ENCODE measurements around the gene CD48. TPM values are rescaled to one million over a fixed set of nuclear protein-coding genes. Genes with fewer than 3 reads are reported as not detected.

CD48 gene
- total and polyA plus RNA-seq, 2 donors (not counting 1 experiment from before 2014, with no cell fraction given), result 252 to 428 TPM

GRCh38 chr1:160723332-160723731 lies 11.7 kb upstream of the CD48 start:
- no peaks in the 10 kb centered on the region for H3K36me3 ChIP-seq (replicated peaks in 1 of 2; ENCODE audit: control extremely low read depth in 1 of 2, control insufficient read depth in 1 of 2, extremely low read depth in 1 of 2, insufficient read depth in 2 of 2, low read length in 1 of 2)
- ATAC-seq (ENCODE audit: low read depth) (no peak), DNase-seq (no peak)
- H3K9me3 Mint-ChIP-seq (ENCODE audit: insufficient read depth), result no peaks in the 10 kb centered on the region
- POLR2A ChIA-PET, result no interaction called here
- H3K9me3 ChIP-seq (ENCODE audit: control extremely low read depth in 1 of 3, control insufficient read depth in 2 of 3, insufficient read depth in 1 of 3, low read length in 2 of 3), result no peaks in the 10 kb centered on the region
- WGBS (ENCODE audit: insufficient coverage), result 100% methylated on average over 1 of the region's 2 CpGs
- peaks cover 8% of the 10 kb centered on the region for H3K79me2 ChIP-seq (ENCODE audit: control insufficient read depth, insufficient read depth, low read length)
- H3K27me3 ChIP-seq (replicated peaks in 1 of 4; ENCODE audit: control extremely low read depth in 1 of 4, control insufficient read depth in 3 of 4, insufficient read depth in 4 of 4, low read length in 3 of 4), result no peaks in the 10 kb centered on the region
- peaks cover 8 to 12% of the 10 kb centered on the region in 2 donors for H3K4me1 ChIP-seq (ENCODE audit: control insufficient read depth in 2 of 2, insufficient read depth in 2 of 2, low read length in 2 of 2)
- CTCF ChIA-PET, result interaction anchor here (0.7 to 13.0 kb wide), 20 partner anchors 9 to 274 kb away, joined by 3 to 279 read pairs (median 5); partner anchors contain the start of genes CD48, ITLN2 and LY9
- no peak overlapping the region for H3K4me2 ChIP-seq (replicated peaks; ENCODE audit: low read depth, low read length, poor library complexity, severe bottlenecking)
- peaks cover 13% of the 10 kb centered on the region for H3K4me1 Mint-ChIP-seq
- intact Hi-C loops (cut with micrococcal nuclease), result no loop called here
- no peaks in the 10 kb centered on the region for H3K27me3 Mint-ChIP-seq
- no peak overlapping the region for H3K9ac ChIP-seq (ENCODE audit: low read length)
- no peak overlapping the region for H3K4me3 ChIP-seq (ENCODE audit: control extremely low read depth in 1 of 5, extremely low read depth in 1 of 5, insufficient read depth in 1 of 5, low read depth in 2 of 5, low read length in 4 of 5)
- no peak overlapping the region for H3K27ac Mint-ChIP-seq
- no peak overlapping the region for H3K27ac ChIP-seq (ENCODE audit: low read length in 2 of 2)
- TF ChIP-seq EZH2 (IDR thresholded peaks at IDR 0.05; ENCODE audit: borderline replicate concordance, insufficient read depth, low read depth, low read length, poor library complexity, severe bottlenecking), result no peak
- H2AFZ ChIP-seq (ENCODE audit: insufficient read depth, low read depth, low read length, poor library complexity, severe bottlenecking), result no peak overlapping the region
- no peak overlapping the region for H3K4me3 Mint-ChIP-seq
- H4K20me1 ChIP-seq (ENCODE audit: control insufficient read depth, insufficient read depth, low read length, poor library complexity, severe bottlenecking), result no peaks in the 10 kb centered on the region

DNA sequence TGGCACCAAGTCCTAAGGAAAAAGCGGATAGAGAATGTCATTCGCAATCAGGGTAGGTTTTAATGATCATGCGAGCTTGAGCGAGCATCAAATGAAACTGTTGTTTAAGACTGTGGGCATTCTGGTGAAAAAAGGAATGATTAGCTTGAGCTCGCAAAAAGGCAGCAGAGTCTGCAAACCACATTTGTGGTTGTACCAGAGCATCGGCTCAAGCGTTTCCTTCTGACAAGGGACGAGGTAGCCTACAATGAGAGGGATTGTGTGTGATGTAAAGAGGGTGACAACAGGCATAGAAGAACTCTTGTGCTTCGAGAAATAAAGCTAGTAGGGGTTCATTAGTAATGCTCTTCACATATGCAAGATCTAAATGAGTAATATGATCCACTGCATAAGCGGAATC lies 11.1 kb upstream of the CD48 start:
- POLR2A ChIA-PET, result no interaction called here
- ATAC-seq (ENCODE audit: low read depth) (no peak), DNase-seq (no peak)
- H3K4me3 Mint-ChIP-seq, result no peak overlapping the region
- no peaks in the 10 kb centered on the region for H3K9me3 Mint-ChIP-seq (ENCODE audit: insufficient read depth)
- Histone ChIP-seq H3K4me2 (replicated peaks; ENCODE audit: low read depth, low read length, poor library complexity, severe bottlenecking) (no peak overlapping the region), H3K4me3 (ENCODE audit: control extremely low read depth in 1 of 5, extremely low read depth in 1 of 5, insufficient read depth in 1 of 5, low read depth in 2 of 5, low read length in 4 of 5) (no peak overlapping the region), H3K4me1 (ENCODE audit: control insufficient read depth in 2 of 2, insufficient read depth in 2 of 2, low read length in 2 of 2) (peaks cover 8 to 12% of the 10 kb centered on the region in 2 donors), H3K27me3 (replicated peaks in 1 of 4; ENCODE audit: control extremely low read depth in 1 of 4, control insufficient read depth in 3 of 4, insufficient read depth in 4 of 4, low read length in 3 of 4) (no peaks in the 10 kb centered on the region), H3K36me3 (replicated peaks in 1 of 2; ENCODE audit: control extremely low read depth in 1 of 2, control insufficient read depth in 1 of 2, extremely low read depth in 1 of 2, insufficient read depth in 2 of 2, low read length in 1 of 2) (no peaks in the 10 kb centered on the region), H3K79me2 (ENCODE audit: control insufficient read depth, insufficient read depth, low read length) (peaks cover 10% of the 10 kb centered on the region), H3K9ac (ENCODE audit: low read length) (no peak overlapping the region), H4K20me1 (ENCODE audit: control insufficient read depth, insufficient read depth, low read length, poor library complexity, severe bottlenecking) (no peaks in the 10 kb centered on the region), H3K27ac (ENCODE audit: low read length in 2 of 2) (no peak overlapping the region), H3K9me3 (ENCODE audit: control extremely low read depth in 1 of 3, control insufficient read depth in 2 of 3, insufficient read depth in 1 of 3, low read length in 2 of 3) (no peaks in the 10 kb centered on the region), H2AFZ (ENCODE audit: insufficient read depth, low read depth, low read length, poor library complexity, severe bottlenecking) (peak overlapping the region; percentile 36)
- CTCF ChIA-PET, result interaction anchor here (0.8 to 13.0 kb wide), 18 partner anchors 8 to 267 kb away, joined by 3 to 279 read pairs (median 6); partner anchors contain the start of genes CD48, ITLN2 and LY9
- intact Hi-C loops (cut with micrococcal nuclease), result no loop called here
- TF ChIP-seq CTCF (IDR thresholded peaks at IDR 0.05), result no peak
- TF ChIP-seq EZH2 (IDR thresholded peaks at IDR 0.05; ENCODE audit: borderline replicate concordance, insufficient read depth, low read depth, low read length, poor library complexity, severe bottlenecking), result no peak
- 62% methylated on average over 6 of the region's 10 CpGs for WGBS (ENCODE audit: insufficient coverage)
- no peak overlapping the region for H3K27ac Mint-ChIP-seq
- peaks cover 13% of the 10 kb centered on the region for H3K4me1 Mint-ChIP-seq
- H3K27me3 Mint-ChIP-seq, result no peaks in the 10 kb centered on the region
